Heart right ventricle (tissue), 16 donors: ENCODE data around the gene DOCK2. TPM values are rescaled to one million over a fixed set of nuclear protein-coding genes. Genes with fewer than 3 reads are reported as not detected.

ENCODE experiments used
- ATAC-seq, 8 donors: fragments of 200-7000 bp; cut with Tn5 transposase; one replicate each; pipeline ENCODE4 v1.9.1; 2020; ENCODE audit warnings: mild to moderate bottlenecking in 8 of 8, moderate library complexity in 8 of 8, moderate number of reproducible peaks in 1 of 8
- DNase-seq, 2 donors: peaks; one replicate each; pipeline ENCODE4 v3.0.0-alpha.2; 2020
- H3K27ac ChIP-seq, 10 donors: fragments of 200-600 bp; sonication (generic) in 2 of 10; one replicate each; pipeline versions ENCODE4 v1.5.0 to v1.8.0; 2020 to 2022; ENCODE audit warnings: mild to moderate bottlenecking in 3 of 10
- H3K27me3 ChIP-seq, 7 donors: fragments of 200-600 bp; one replicate each; pipeline ENCODE4 v1.8.0; 2021 to 2022; ENCODE audit warnings: mild to moderate bottlenecking in 2 of 7
- H3K36me3 ChIP-seq, 9 donors: fragments of 200-600 bp; sonication (generic) in 1 of 9; one replicate each; pipeline versions ENCODE4 v1.5.0 to v1.8.0; 2020 to 2022; ENCODE audit warnings: mild to moderate bottlenecking in 2 of 9
- H3K4me1 ChIP-seq, 9 donors: fragments of 200-600 bp; sonication (generic) in 1 of 9; one replicate each; pipeline versions ENCODE4 v1.5.0 to v1.8.0; 2020 to 2022; ENCODE audit warnings: mild to moderate bottlenecking in 4 of 9
- H3K4me3 ChIP-seq, 10 donors: fragments of 200-600 bp; sonication (generic) in 2 of 10; one replicate each; pipeline versions ENCODE4 v1.5.0 to v1.8.0; 2020 to 2022; ENCODE audit warnings: mild to moderate bottlenecking in 7 of 10, moderate library complexity in 2 of 10
- H3K9me3 ChIP-seq, 11 donors: fragments of 200-600 bp in 10 of 11; sonication (generic) in 2 of 11; one replicate each; pipeline versions ENCODE4 v1.5.0 to v1.8.0; 2013 to 2022; ENCODE audit warnings: mild to moderate bottlenecking in 2 of 11, control low read depth in 1 of 11, moderate library complexity in 1 of 11
- CTCF ChIP-seq, 9 donors: fragments of 200-600 bp; sonication (generic) in 2 of 9; IDR thresholded peaks; one replicate each; pipeline versions ENCODE4 v1.5.0 to v1.8.0; 2021 to 2022; ENCODE audit warnings: antibody characterized with exemption in 9 of 9, mild to moderate bottlenecking in 5 of 9, moderate library complexity in 1 of 9
- WGBS, 2 donors: extraction: QIAGEN DNeasy Blood & Tissue Kit; methylation state at CpG; one replicate each; pipeline ENCODE4 v1.1.7; 2013; ENCODE audit warnings: inconsistent platforms in 1 of 2; 5-methylcytosine and 5-hydroxymethylcytosine counted together
- intact Hi-C, 10 donors: fragments of 100-400 bp; cut with DNase I; formaldehyde crosslinking; loops; one replicate each; pipeline versions ENCODE4 v1.11.1 to v1.14.2; 2022
- polyA plus RNA-seq, 2 donors: library from polyadenylated mRNA; stranded (reverse); fragments of 200-250 nt; gene quantifications; one replicate each; pipeline ENCODE4 v1.2.3, GENCODE V29; 2013
- total RNA-seq, 10 donors: library from RNA; stranded (reverse); fragmentation: NEBNext Ultra II Directional in 3 of 10; extraction: Animal tissue kit (Norgen Biotek cat#: 25700) in 3 of 10; gene quantifications; one replicate each; pipeline versions ENCODE4 v1.2.1 to v1.2.4, GENCODE V29; 2021 to 2023
- donor health status: Arrhythmogenic right ventricular cardiomyopathy.
- donor health status: ischemic (EF 13 %, LVEDD 7.1; RV severe dilation, severe dysfunction).
- donor health status: healthy with polysubstance abuse.
- donor health status: DM: no; HTN: yes; CAD: no.
- donor health status: DM: no; HTN: no; CAD: no.
- donor health status: ischemic (EF 25% LVEDD 6.9; RV normal size, moderate dysfunction).
- donor health status: ischemic (EF 25% LVEDD 5.7; RV mildly dilated, moderate dysfunction).
- donor health status: healthy.
- donor health status: DM: yes; HTN: yes; CAD: no.
- donor health status: Ischemic cardiomyopathy.
- donor health status: ischemic (EF 35%, LVEDD 5.7; RV mildly dilated, moderate dysfunction).
- donor health status: nonischemic (EF 11% LVEDD 7.7; RV severe dilation, severe dysfunction).
- donor health status: DM: yes; HTN: yes; CAD: no.
- donor health status: PGD.
- donor health status: ischemic (EF 29% LVEDD 5.4; RV normal size, mild dysfunction).
- donor health status: nonischemic (EF 23%, LVEDD 6.1; RV moderate dilation, normal function).

Gene DOCK2
- total and polyA plus RNA-seq, 12 donors: 1.2 to 24.6 (median 4.2) TPM

- ATAC-seq: no peak
- intact Hi-C loops: no loop called here
- peaks cover 0 to 18% (median 0%) of the 10 kb centered on the region in 9 donors for H3K4me1 ChIP-seq
- no peak overlapping the region for H3K27ac ChIP-seq
- no peaks in the 10 kb centered on the region for H3K27me3 ChIP-seq
- 76 to 83% methylated on average over 4 of the region's 4 CpGs for WGBS, 2 donors
- H3K4me3 ChIP-seq: no peak overlapping the region
- TF ChIP-seq CTCF (IDR thresholded peaks at IDR 0.05): no peak
- peaks cover 0 to 98% (median 0%) of the 10 kb centered on the region in 9 donors for H3K36me3 ChIP-seq
- DNase-seq: no peak
- no peaks in the 10 kb centered on the region for H3K9me3 ChIP-seq
Observed at GRCh38 chr5:169711551-169712225, 74.6 kb downstream of the DOCK2 start.

- Histone ChIP-seq H3K9me3 (no peaks in the 10 kb centered on the region), H3K36me3 (peaks cover 0 to 98% (median 0%) of the 10 kb centered on the region in 9 donors), H3K4me1 (peaks cover 0 to 18% (median 0%) of the 10 kb centered on the region in 9 donors), H3K27me3 (peaks cover 0 to 3% (median 0%) of the 10 kb centered on the region in 7 donors), H3K4me3 (no peak overlapping the region), H3K27ac (no peak overlapping the region)
- DNase-seq (no peak), ATAC-seq (no peak)
- intact Hi-C loops: no loop called here
- TF ChIP-seq CTCF (IDR thresholded peaks at IDR 0.05): no peak
Observed at GRCh38 chr5:169712428-169712827, 75.4 kb downstream of the DOCK2 start.

GRCh38 chr5:169716287-169716686 is 79.2 kb downstream of the DOCK2 start:
- H3K4me3 ChIP-seq: no peak overlapping the region
- H3K4me1 ChIP-seq: peaks cover 0 to 23% (median 0%) of the 10 kb centered on the region in 9 donors
- H3K36me3 ChIP-seq: peaks cover 0 to 100% (median 0%) of the 10 kb centered on the region in 9 donors
- ATAC-seq (peak in 1 of 8 donors; percentile 13), DNase-seq (no peak)
- H3K27me3 ChIP-seq: peaks cover 0 to 6% (median 0%) of the 10 kb centered on the region in 7 donors
- no peak overlapping the region for H3K27ac ChIP-seq
- H3K9me3 ChIP-seq: no peaks in the 10 kb centered on the region
- WGBS, 2 donors: 44 to 69% methylated on average over 1 of the region's 1 CpG
- TF ChIP-seq CTCF (IDR thresholded peaks at IDR 0.05): no peak
- intact Hi-C loops: no loop called here

- no peak overlapping the region for H3K4me3 ChIP-seq
- WGBS, 2 donors: 59 to 71% methylated on average over 3 of the region's 3 CpGs
- H3K27ac ChIP-seq: no peak overlapping the region
- ATAC-seq (peak in 1 of 8 donors; percentile 29), DNase-seq (no peak)
- H3K9me3 ChIP-seq: peaks cover 0 to 6% (median 0%) of the 10 kb centered on the region in 11 donors
- H3K36me3 ChIP-seq: peaks cover 0 to 100% (median 0%) of the 10 kb centered on the region in 9 donors
- TF ChIP-seq CTCF (IDR thresholded peaks at IDR 0.05): no peak
- intact Hi-C loops: no loop called here
- peaks cover 0 to 10% (median 0%) of the 10 kb centered on the region in 7 donors for H3K27me3 ChIP-seq
- peaks cover 0 to 23% (median 0%) of the 10 kb centered on the region in 9 donors for H3K4me1 ChIP-seq
Observed at GRCh38 chr5:169717288-169717687, 80.2 kb downstream of the DOCK2 start.
